Activated CD8-positive, alpha-beta memory T cell treated with anti-CD3 and anti-CD28 coated beads for 4 hours (primary cell): ENCODE data around the gene KMO.
A peak's percentile ranks its signal among the peaks of the same experiment; 100 is the strongest.

ENCODE experiments used
- DNase-seq, 2 donors: peaks; one replicate each; pipeline ENCODE4 v3.0.0-alpha.2; 2020; ENCODE audit warnings: low read depth in 2 of 2

Gene KMO

GRCh38 chr1:241627453-241628259, 95.5 kb downstream of the KMO start:
- peak in 1 of 2 donors; percentile 7 for DNase-seq

- DNase-seq, result no peak
These were observed 97.8 kb downstream of the KMO start for GRCh38 chr1:241630005-241630404.

GRCh38 chr1:241630476-241630875, 98.3 kb downstream of the KMO start:
- no peak for DNase-seq

GRCh38 chr1:241630899-241631298, 98.7 kb downstream of the KMO start:
- DNase-seq, result no peak

GRCh38 chr1:241631674-241632073, 99.5 kb downstream of the KMO start:
- no peak for DNase-seq

GRCh38 chr1:241632987-241633386, 100.8 kb downstream of the KMO start:
- DNase-seq, result no peak

- DNase-seq, result no peak
These were observed 103.5 kb downstream of the KMO start for GRCh38 chr1:241635556-241636152.

GRCh38 chr1:241636291-241636690, 104.1 kb downstream of the KMO start:
- no peak for DNase-seq

- no peak for DNase-seq
These were observed 104.9 kb downstream of the KMO start for GRCh38 chr1:241637046-241637590.

GRCh38 chr1:241637604-241638003, 105.4 kb downstream of the KMO start:
- DNase-seq, result no peak

GRCh38 chr1:241638099-241638682, 106.0 kb downstream of the KMO start:
- no peak for DNase-seq

- DNase-seq, result no peak
These were observed 106.9 kb downstream of the KMO start for GRCh38 chr1:241638909-241639622.

GRCh38 chr1:241639623-241640148, 107.5 kb downstream of the KMO start:
- peak in 1 of 2 donors; percentile 9 for DNase-seq

GRCh38 chr1:241640149-241640866, 108.1 kb downstream of the KMO start, which contains the start of the genes CHML and OPN3:
CHML (minus strand) TSS chr1:241640369; CDS start chr1:241635766, 4,603 bp downstream.
OPN3 (minus strand) TSS chr1:241640369; CDS start chr1:241640254, 115 bp downstream.
- peak; percentile 78 to 83 for DNase-seq

GRCh38 chr1:241640867-241641622, 108.9 kb downstream of the KMO start:
- no peak for DNase-seq

GRCh38 chr1:241641773-241642592, 109.8 kb downstream of the KMO start:
- DNase-seq, result no peak

- DNase-seq, result no peak
These were observed 110.4 kb downstream of the KMO start for GRCh38 chr1:241642593-241642944.

- DNase-seq, result no peak
These were observed 112.1 kb downstream of the KMO start for GRCh38 chr1:241644259-241644658.

- no peak for DNase-seq
These were observed 113.0 kb downstream of the KMO start for GRCh38 chr1:241645199-241645598.
